Left lung (tissue), 10 donors: ENCODE measurements around the gene KDM3A. TPM values are rescaled to one million over a fixed set of nuclear protein-coding genes. Genes with fewer than 3 reads are reported as not detected.
A peak's percentile ranks its signal among the peaks of the same experiment; 100 is the strongest.

Experiments used
- ATAC-seq: fragments of 200-7000 bp; cut with Tn5 transposase; one replicate; pipeline ENCODE4 v1.9.1; 2020; ENCODE audit warnings: moderate library complexity
- DNase-seq, 4 donors: peaks; one replicate each; pipeline ENCODE4 v3.0.0-alpha.2; 2013 to 2020
- H3K27ac ChIP-seq, 2 donors: fragments of 200-600 bp; sonication (generic) in 1 of 2; one replicate each; pipeline versions ENCODE4 v1.5.0 to v1.8.0; 2020 to 2021
- H3K27me3 ChIP-seq, 2 donors: fragments of 200-600 bp; sonication (generic) in 1 of 2; one replicate each; pipeline versions ENCODE4 v1.5.0 to v1.8.0; 2020 to 2021
- H3K36me3 ChIP-seq, 2 donors: fragments of 200-600 bp; sonication (generic) in 1 of 2; one replicate each; pipeline versions ENCODE4 v1.5.0 to v1.8.0; 2020 to 2021
- H3K4me1 ChIP-seq, 2 donors: fragments of 200-600 bp; one replicate each; pipeline ENCODE4 v1.8.0; 2021
- H3K4me3 ChIP-seq, 2 donors: fragments of 200-600 bp; sonication (generic) in 1 of 2; one replicate each; pipeline versions ENCODE4 v1.5.0 to v1.8.0; 2020 to 2021; ENCODE audit warnings: mild to moderate bottlenecking in 1 of 2
- H3K9me3 ChIP-seq, 2 donors: fragments of 200-600 bp; sonication (generic) in 1 of 2; one replicate each; pipeline versions ENCODE4 v1.5.0 to v1.8.0; 2020 to 2021
- intact Hi-C, 2 donors: fragments of 100-400 bp; cut with DNase I; formaldehyde crosslinking; loops; one replicate each; pipeline versions ENCODE4 v1.11.2 to v1.14.2; 2022
- polyA plus RNA-seq, 6 donors: library from polyadenylated mRNA; unstranded; fragments of 120-200 nt; gene quantifications; one replicate each; pipeline ENCODE4 v1.2.1, GENCODE V29; 2013; ENCODE audit not compliant: insufficient read length in 6 of 6
- total RNA-seq, 2 donors: library from RNA; stranded (reverse); fragmentation: NEBNext Ultra II Directional; extraction: Animal tissue kit (Norgen Biotek cat#: 25700); gene quantifications; one replicate each; pipeline ENCODE4 v1.2.1, GENCODE V29; 2021
- TF ChIP-seq, protein P1 (sequence below), 2 donors: fragments of 200-600 bp; sonication (generic) in 1 of 2; IDR thresholded peaks; one replicate each; pipeline versions ENCODE4 v1.5.0 to v1.8.0; 2021; ENCODE audit warnings: antibody characterized with exemption in 2 of 2
- donor health status: DM: no; HTN: yes; CAD: no.
- donor health status: DM: no; HTN: no; CAD: no.

KDM3A gene
- total and polyA plus RNA-seq, 8 donors: 39.3 to 115 (median 73.8) TPM

DNA sequence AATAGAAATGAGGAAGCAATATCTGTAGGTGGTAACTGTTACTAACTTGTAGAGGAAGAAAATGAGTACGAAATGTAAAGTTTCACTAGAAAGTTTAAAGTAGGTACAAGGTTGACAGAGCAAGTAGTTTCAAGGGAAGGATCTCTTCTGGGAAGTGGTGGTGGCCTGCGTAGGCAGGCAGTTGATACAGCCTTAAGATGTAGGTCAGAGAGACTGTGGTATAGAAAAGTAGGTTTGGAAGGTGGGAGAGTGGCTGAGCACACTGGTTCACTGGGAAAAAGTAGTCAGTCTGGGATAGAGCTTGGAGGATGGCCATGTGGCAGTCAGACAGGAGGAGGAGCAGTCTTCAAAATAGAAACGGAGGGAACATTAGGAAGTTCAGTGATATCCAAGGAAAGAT lies 23.5 kb downstream of the KDM3A start:
- ATAC-seq (peak; percentile 29), DNase-seq (no peak)
- Histone ChIP-seq H3K4me3 (no peak overlapping the region), H3K4me1 (peaks cover 0 to 3% of the 10 kb centered on the region in 2 donors), H3K36me3 (peaks cover 2 to 91% of the 10 kb centered on the region in 2 donors), H3K9me3 (no peaks in the 10 kb centered on the region), H3K27ac (no peak overlapping the region), H3K27me3 (no peaks in the 10 kb centered on the region)
- TF ChIP-seq, protein P1, sequence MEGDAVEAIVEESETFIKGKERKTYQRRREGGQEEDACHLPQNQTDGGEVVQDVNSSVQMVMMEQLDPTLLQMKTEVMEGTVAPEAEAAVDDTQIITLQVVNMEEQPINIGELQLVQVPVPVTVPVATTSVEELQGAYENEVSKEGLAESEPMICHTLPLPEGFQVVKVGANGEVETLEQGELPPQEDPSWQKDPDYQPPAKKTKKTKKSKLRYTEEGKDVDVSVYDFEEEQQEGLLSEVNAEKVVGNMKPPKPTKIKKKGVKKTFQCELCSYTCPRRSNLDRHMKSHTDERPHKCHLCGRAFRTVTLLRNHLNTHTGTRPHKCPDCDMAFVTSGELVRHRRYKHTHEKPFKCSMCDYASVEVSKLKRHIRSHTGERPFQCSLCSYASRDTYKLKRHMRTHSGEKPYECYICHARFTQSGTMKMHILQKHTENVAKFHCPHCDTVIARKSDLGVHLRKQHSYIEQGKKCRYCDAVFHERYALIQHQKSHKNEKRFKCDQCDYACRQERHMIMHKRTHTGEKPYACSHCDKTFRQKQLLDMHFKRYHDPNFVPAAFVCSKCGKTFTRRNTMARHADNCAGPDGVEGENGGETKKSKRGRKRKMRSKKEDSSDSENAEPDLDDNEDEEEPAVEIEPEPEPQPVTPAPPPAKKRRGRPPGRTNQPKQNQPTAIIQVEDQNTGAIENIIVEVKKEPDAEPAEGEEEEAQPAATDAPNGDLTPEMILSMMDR (IDR thresholded peaks at IDR 0.05): no peak
- intact Hi-C loops: no loop called here

DNA sequence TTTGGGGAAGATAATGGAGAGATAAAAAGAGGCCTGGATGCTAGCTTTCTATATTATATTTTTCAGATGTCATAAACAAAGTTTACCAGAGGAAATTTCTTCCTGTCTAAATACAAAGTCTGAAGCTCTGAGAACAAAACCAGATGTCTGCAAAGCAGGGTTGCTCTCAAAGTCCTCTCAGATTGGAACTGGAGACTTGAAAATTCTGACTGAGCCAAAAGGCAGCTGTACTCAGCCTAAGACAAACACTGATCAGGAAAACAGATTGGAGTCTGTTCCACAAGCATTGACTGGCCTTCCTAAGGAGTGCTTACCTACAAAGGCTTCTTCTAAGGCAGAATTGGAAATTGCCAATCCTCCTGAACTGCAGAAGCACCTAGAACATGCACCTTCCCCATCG lies 25.1 kb downstream of the KDM3A start:
- Histone ChIP-seq H3K36me3 (peaks cover 2 to 92% of the 10 kb centered on the region in 2 donors), H3K27ac (no peak overlapping the region), H3K4me1 (peaks cover 0 to 3% of the 10 kb centered on the region in 2 donors), H3K27me3 (no peaks in the 10 kb centered on the region), H3K4me3 (no peak overlapping the region), H3K9me3 (no peaks in the 10 kb centered on the region)
- intact Hi-C loops: no loop called here
- TF ChIP-seq, protein P1 (IDR thresholded peaks at IDR 0.05): no peak
- DNase-seq (no peak), ATAC-seq (no peak)

DNA sequence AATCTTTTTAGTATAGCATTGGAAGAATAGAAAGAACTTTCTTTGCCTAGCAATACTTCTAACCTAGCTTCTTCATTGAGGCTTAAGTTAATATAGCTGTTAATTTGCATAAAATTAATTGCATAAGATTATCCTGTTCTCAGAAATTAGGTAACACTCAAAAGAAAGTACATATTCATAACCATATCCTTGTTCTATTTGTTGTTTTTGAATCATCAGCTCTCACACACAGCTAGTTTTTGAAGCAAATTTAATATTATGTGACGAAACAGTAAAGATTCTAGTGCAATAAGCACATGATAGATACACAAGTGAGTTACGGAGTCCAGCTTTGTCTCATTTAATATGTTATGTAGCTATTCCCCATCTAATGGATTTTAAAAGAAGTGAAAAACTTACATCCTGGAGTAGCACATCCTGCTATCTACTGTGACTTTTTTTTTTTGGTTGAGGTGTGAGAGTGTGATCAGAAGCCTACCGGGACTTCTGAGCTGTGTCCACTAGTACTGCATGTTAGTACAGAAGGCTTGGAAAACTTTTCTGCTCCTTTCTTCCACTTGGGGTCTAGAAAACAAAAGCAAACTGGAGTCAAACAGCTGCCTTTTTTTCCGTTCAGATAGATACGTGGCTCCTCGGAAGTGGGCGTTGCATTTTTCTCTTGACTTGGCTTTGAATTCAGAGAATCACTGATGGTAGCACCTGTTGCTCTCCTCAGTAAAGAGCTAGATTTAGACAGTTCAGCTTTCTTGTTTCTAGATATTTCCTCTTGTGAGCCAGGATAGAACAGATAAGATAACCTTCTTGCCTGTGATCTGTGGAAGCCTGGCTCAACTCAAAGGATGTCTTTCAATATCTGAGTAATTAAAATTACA lies 27.2 kb downstream of the KDM3A start:
- intact Hi-C loops: no loop called here
- DNase-seq: no peak
- no peak for ATAC-seq
- Histone ChIP-seq H3K9me3 (no peaks in the 10 kb centered on the region), H3K27ac (no peak overlapping the region), H3K27me3 (no peaks in the 10 kb centered on the region), H3K4me1 (peaks cover 0 to 3% of the 10 kb centered on the region in 2 donors), H3K36me3 (peaks cover 2 to 95% of the 10 kb centered on the region in 2 donors), H3K4me3 (no peak overlapping the region)
- TF ChIP-seq, protein P1 (IDR thresholded peaks at IDR 0.05): no peak

DNA sequence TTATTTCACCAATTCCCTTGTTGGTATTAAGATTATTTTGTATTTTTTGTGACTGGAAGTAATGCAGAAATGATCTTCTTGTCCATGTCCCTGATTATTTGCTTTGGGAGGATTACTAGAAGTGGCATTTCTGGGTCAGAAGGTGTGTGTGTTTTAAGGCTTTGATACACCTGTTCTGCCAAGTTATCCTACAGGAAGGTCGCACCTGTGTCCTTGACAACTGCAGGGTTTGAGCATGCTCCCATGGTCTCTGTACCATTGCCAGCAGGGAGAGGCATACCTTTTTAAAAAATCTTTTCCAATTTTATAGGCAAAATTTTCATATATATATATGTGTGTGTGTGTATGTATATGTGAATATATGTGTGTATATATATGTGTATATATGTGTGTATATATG lies 29.7 kb downstream of the KDM3A start:
- H3K36me3 ChIP-seq: peaks cover 0 to 93% of the 10 kb centered on the region in 2 donors

DNA sequence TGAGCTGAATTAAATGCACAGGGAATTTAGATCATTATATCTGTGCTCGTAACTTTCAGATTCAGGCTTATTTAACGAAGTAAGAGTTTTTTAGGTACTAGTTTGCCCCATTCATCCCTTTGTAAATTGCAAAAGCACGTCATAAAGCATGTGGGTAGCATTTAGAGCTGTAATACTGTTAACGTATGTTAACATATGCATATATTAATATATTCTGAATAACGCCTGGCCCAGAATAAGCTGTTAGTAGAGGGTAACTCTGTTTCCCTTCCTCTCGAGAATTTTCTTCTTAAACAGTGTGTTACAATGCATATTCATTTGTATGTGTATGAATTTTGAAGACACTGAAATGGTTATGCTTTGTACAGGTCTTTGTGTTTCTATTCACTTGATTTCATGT lies 30.5 kb downstream of the KDM3A start:
- TF ChIP-seq, protein P1 (IDR thresholded peaks at IDR 0.05): no peak

More for the DNA sequence above, 29.7 kb downstream of the KDM3A start:
- Histone ChIP-seq H3K4me1 (peaks cover 0 to 3% of the 10 kb centered on the region in 2 donors), H3K4me3 (no peak overlapping the region), H3K9me3 (no peaks in the 10 kb centered on the region), H3K27me3 (no peaks in the 10 kb centered on the region), H3K27ac (no peak overlapping the region)
- no peak for ATAC-seq
- no peak for DNase-seq
- intact Hi-C loops: no loop called here
- TF ChIP-seq, protein P1 (IDR thresholded peaks at IDR 0.05): no peak

More for the DNA sequence above, 30.5 kb downstream of the KDM3A start:
- H3K4me1 ChIP-seq: peaks cover 0 to 3% of the 10 kb centered on the region in 2 donors
- intact Hi-C loops: no loop called here
- no peak overlapping the region for H3K4me3 ChIP-seq
- H3K27me3 ChIP-seq: no peaks in the 10 kb centered on the region
- peaks cover 0 to 92% of the 10 kb centered on the region in 2 donors for H3K36me3 ChIP-seq
- DNase-seq (no peak), ATAC-seq (no peak)
- no peaks in the 10 kb centered on the region for H3K9me3 ChIP-seq
- H3K27ac ChIP-seq: no peak overlapping the region
